ENCODE measurements around the gene PRUNE1. TPM values are rescaled to one million over a fixed set of nuclear protein-coding genes. Genes with fewer than 3 reads are reported as not detected.

Gene PRUNE1
- total RNA-seq, 4 donors from 2014 or later, result 16.5 to 24.2 (median 20.4) TPM

DNA sequence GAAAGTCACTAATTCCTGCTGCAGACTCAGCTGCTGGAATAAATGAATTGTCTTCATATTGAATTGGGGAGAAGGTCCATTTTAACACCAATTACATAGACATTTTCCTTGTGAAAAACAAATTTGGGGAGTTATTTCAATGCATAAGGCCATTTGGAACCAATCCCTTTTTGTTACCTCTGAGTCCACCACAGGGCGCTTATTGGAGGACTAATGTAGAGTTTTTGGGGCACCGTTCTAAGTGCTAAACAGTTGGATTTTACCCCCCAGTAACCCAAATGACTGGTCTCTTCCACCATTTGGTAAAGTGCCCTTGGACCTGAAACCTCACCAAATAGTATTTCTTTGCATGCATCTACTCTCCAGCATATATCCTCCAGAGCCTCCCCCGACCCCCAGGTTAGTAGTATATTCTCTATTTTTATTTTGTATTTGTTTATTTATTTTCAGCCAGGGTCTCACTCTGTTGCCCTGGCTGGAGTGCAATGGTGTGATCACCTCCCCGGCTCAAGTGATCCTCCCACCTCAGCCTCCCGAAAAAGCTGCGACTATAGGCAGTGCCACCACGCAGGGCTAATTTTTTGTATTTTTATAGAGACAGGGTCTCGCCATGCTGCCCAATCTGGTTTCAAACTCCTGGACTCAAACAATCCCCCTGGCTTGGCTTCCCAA is 1.6 kb downstream of the PRUNE1 start:
- no peak for TF ChIP-seq POLR2AphosphoS5 (IDR thresholded peaks at IDR 0.05)
- TF ChIP-seq, protein P1, sequence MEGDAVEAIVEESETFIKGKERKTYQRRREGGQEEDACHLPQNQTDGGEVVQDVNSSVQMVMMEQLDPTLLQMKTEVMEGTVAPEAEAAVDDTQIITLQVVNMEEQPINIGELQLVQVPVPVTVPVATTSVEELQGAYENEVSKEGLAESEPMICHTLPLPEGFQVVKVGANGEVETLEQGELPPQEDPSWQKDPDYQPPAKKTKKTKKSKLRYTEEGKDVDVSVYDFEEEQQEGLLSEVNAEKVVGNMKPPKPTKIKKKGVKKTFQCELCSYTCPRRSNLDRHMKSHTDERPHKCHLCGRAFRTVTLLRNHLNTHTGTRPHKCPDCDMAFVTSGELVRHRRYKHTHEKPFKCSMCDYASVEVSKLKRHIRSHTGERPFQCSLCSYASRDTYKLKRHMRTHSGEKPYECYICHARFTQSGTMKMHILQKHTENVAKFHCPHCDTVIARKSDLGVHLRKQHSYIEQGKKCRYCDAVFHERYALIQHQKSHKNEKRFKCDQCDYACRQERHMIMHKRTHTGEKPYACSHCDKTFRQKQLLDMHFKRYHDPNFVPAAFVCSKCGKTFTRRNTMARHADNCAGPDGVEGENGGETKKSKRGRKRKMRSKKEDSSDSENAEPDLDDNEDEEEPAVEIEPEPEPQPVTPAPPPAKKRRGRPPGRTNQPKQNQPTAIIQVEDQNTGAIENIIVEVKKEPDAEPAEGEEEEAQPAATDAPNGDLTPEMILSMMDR (IDR thresholded peaks at IDR 0.05), result no peak
- no peak for TF ChIP-seq POLR2A (IDR thresholded peaks at IDR 0.05)
- no peaks in the 10 kb centered on the region for H3K27me3 ChIP-seq
- no peak for DNase-seq (ENCODE audit: low spot score in 2 of 2)
- H3K4me1 ChIP-seq, result peaks cover 41% of the 10 kb centered on the region
- no peak overlapping the region for H3K27ac ChIP-seq
- 95% methylated on average over 8 of the region's 8 CpGs for WGBS
- no peak overlapping the region for H3K4me3 ChIP-seq
- no peaks in the 10 kb centered on the region for H3K36me3 ChIP-seq
- no peaks in the 10 kb centered on the region for H3K9me3 ChIP-seq

DNA sequence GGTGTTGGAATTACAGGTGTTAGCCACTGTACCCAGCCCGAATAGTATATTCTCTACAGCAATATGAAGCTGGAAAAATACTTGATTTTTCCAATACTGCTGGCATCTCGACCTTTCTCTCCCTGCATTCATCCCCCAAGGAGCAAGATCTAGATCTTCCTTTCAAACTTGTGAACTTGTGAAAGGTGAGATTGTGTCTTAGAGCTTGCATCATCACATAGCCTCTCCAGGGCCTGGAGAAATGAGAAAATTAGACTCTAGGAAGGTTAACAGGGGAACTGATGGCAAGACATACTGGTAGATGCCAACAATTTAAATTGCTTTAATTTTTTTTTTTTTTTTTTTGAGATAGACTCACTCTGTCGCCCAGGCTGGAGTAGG is 2.1 kb downstream of the PRUNE1 start:
- H3K4me1 ChIP-seq, result peaks cover 36% of the 10 kb centered on the region
- H3K27ac ChIP-seq, result no peak overlapping the region

DNA sequence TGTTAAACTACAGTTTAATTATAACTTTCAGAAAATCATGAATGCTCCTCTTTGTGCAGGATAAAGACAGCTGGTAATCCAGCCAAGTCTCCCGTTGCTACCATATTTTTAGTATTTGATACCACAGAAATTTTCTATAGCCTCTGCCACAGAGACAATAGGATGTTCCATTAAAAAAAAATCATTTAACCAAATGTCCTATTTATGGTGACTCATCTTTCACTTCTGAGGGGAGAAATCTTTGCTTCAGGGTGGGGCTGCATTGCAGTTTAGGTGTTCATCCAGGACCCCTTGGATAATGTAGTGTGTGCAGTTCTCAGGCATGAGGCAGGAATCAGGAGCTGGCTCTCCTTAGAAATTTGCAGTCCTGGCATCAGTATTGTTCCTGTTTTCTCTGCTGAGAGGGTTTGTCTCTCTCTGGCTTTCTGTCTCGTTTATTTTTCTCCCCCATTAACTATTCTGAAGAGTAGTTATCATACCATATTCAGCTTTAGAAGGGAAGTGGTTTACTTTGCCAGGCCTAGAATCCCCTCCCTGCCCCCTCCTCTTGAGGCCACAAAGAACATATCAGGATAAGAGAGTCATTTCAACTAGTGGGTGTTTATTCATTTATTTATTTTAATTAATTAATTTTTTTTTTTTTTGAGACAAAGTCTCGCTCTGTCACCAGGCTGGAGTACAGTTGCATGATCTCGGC is 3.1 kb downstream of the PRUNE1 start:
- no peaks in the 10 kb centered on the region for H3K27me3 ChIP-seq
- H3K4me3 ChIP-seq, result no peak overlapping the region
- WGBS, result 56% methylated on average over 4 of the region's 4 CpGs
- H3K9me3 ChIP-seq, result no peaks in the 10 kb centered on the region
- peaks cover 27% of the 10 kb centered on the region for H3K4me1 ChIP-seq
- TF ChIP-seq EP300 (IDR thresholded peaks at IDR 0.05) (no peak), POLR2AphosphoS5 (IDR thresholded peaks at IDR 0.05) (no peak), POLR2A (IDR thresholded peaks at IDR 0.05) (no peak)
- TF ChIP-seq, protein P1 (IDR thresholded peaks at IDR 0.05), result no peak
- H3K36me3 ChIP-seq, result no peaks in the 10 kb centered on the region
- no peak for DNase-seq (ENCODE audit: low spot score in 2 of 2)
- no peak overlapping the region for H3K27ac ChIP-seq

More for the DNA sequence above, 2.1 kb downstream of the PRUNE1 start:
- H3K9me3 ChIP-seq, result no peaks in the 10 kb centered on the region
- no peak for DNase-seq (ENCODE audit: low spot score in 2 of 2)
- no peak for TF ChIP-seq POLR2AphosphoS5 (IDR thresholded peaks at IDR 0.05)
- TF ChIP-seq POLR2A (IDR thresholded peaks at IDR 0.05), result no peak
- TF ChIP-seq, protein P1 (IDR thresholded peaks at IDR 0.05), result no peak
- no peak for TF ChIP-seq EP300 (IDR thresholded peaks at IDR 0.05)
- no peaks in the 10 kb centered on the region for H3K36me3 ChIP-seq
- no peak overlapping the region for H3K4me3 ChIP-seq
- no peaks in the 10 kb centered on the region for H3K27me3 ChIP-seq
- 84% methylated on average over 3 of the region's 3 CpGs for WGBS

DNA sequence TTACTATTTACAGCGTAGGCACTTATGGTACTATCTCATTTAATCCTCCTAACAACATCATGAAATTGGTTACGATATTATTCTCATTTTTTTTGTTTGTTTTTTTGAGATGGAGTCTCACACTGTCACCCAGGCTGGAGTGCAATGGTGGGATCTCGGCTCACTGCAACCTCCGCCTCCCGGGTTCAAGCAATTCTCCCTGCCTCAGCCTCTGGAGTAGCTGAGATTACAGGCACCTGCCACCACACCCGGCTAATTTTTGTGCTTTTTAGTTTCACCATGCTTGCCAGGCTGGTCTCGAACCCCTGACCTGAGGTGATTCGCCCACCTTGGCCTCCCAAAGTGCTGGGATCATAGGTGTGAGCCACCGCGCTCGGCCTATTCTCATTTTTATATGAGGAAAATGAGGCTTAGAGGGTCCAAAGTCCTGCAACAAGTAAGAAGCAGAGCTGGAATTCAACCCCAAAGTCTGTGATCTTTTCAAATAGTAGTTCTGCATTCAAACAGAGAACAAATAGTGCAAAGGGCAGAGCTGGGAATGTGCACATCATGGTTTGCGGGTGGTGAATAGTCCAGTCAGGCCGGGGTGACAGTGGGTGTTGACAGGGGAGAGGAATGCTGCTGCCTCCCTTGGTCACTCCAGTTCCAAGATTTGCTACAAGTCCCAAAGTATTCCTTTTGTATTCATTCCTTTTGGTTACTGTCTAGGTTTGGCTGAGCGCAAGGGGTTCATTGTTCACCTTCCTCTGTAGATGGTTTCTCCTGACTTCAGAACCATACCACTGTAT is 4.6 kb downstream of the PRUNE1 start:
- H3K27ac ChIP-seq, result no peak overlapping the region
- H3K4me1 ChIP-seq, result peaks cover 15% of the 10 kb centered on the region
- no peak for DNase-seq (ENCODE audit: low spot score in 2 of 2)

More for the DNA sequence above, 4.6 kb downstream of the PRUNE1 start:
- WGBS, result 89% methylated on average over 14 of the region's 14 CpGs
- no peaks in the 10 kb centered on the region for H3K9me3 ChIP-seq
- H3K27me3 ChIP-seq, result no peaks in the 10 kb centered on the region
- TF ChIP-seq, protein P1 (IDR thresholded peaks at IDR 0.05), result no peak
- TF ChIP-seq EP300 (IDR thresholded peaks at IDR 0.05) (no peak), POLR2A (IDR thresholded peaks at IDR 0.05) (no peak), POLR2AphosphoS5 (IDR thresholded peaks at IDR 0.05) (no peak)
- H3K36me3 ChIP-seq, result peaks cover 3% of the 10 kb centered on the region
- no peak overlapping the region for H3K4me3 ChIP-seq
